GF-D8 (cell line): ENCODE measurements around the gene CD55.

Experiments
- DNase-seq: peaks from one replicate; lab custom pipeline; 2025; lab: John Stamatoyannopoulos, UW

Gene CD55

GRCh38 chr1:207362962-207363860, 41.7 kb downstream of the CD55 start:
- DNase-seq, result peak; percentile 29

GRCh38 chr1:207363871-207364270, 42.4 kb downstream of the CD55 start:
- DNase-seq, result no peak

DNA sequence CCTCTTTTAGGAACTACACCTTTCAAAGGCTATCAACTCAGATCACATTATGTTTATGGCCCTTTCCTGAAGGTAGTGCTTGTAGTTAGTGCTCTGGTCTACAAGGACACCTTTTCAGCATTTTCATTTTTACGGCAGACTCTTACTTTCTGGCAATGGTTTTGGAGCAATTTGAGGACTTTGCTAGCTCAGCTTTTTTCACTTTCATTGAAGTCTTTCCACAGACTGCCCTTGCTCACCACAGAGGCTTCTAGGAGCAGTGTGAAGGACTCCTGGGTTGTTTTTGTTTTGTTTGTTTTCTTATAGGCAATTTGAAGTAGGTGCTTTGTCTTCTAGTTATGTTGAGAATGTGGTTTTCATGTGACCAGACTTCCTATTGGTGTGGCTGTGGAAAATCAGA, 43.1 kb downstream of the CD55 start:
- no peak for DNase-seq

DNA sequence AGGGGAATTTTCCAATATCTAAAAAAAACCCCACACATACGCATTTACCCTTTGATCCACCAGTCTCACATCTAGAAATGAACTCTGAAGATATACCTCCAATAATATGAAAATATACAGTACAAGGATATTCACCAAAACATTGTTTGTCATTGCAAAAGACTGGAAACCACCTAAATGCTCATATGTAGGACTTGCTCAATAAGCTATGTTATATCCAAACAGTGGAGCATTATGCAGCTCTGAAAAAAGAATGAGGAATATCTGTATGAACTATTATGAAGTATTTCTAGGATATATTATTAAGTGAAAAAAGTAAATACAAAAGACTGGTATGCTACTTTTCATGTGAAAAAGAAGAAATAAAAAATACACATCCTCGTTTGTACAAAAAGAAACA, 43.6 kb downstream of the CD55 start:
- DNase-seq, result no peak

DNA sequence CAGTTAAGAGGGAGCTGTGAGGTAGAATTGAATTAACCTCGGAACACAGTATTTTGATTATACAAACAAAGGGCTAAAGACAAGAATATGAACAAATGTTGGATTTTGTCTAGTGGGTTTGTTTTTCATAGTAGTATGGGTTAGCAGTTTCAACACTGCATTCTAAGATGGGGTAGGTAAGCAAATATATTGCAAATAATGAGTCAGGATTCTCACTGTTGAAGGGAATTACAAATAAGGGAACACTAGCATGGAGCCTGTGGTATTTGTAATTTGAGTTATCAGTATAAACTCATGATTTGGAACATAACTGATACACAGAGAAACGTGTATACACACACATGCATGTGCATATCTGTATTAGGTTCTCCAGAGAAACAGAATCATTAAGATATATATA, 44.5 kb downstream of the CD55 start:
- no peak for DNase-seq

DNA sequence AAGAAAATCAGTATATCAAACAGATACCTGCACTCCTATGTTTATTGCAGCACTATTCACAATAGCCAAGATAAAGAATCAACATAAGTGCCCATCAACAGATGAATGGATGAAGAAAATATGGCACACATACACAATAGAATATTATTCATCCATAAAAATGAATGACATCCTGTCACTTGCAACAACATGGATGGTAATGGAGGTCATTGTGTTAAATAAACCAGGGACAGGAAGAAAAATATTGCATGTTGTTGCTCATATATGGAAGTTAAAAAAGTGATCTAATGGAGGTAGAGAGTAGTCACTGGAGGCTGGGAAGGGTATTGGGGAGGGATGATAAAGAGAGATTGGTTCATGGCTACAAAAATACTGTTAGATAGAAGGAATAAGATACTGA, 67.2 kb downstream of the CD55 start:
- DNase-seq, result no peak

GRCh38 chr1:207389728-207390464, 68.4 kb downstream of the CD55 start:
- no peak for DNase-seq

DNA sequence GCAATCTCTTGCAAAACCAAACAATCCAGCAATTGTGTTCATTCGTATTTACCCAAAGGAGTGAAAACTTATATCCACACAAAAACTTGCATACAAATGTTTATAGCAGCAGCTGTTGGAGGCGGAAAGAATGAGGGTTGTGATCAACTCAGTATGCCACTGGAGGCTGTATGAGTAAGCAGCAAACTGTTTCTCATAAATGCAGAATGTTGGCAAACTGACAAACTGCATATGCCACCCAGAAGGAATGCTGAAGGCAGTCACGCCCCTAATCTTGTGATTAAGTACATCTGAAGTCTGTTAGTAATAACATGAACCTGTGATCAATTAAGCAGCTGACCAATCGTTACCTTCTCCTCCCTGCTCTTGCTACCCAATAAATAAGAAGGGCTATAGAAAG, 72.1 kb downstream of the CD55 start:
- no peak for DNase-seq

DNA sequence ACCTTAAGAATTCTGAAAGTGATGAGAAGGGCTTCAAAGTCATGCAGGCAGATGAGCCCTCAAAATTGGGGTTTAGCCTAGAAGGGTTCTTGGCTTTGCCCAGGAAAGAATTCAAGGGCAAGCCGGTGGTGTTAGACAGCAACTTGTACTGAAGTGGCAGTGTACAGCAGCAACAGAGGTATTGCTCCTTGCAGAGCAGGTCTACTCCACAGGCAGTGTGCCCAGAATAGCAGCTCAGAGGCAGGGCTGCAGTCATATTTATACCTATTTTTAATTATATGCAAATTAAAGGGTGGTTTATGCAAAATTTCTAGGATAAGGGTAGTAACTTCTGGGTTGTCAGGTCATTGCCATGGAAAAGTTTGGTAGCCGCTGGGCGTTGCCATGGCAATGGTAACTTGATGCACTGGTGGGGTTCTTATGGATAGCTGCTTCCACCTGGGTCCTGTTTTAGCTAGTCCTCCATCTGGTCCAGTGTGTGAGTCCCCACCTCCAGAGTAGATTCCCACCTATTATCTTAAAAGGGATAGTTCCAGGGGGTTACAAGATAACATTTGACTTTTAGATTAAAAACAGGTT, 74.8 kb downstream of the CD55 start:
- DNase-seq, result no peak

GRCh38 chr1:207397525-207397926, 76.0 kb downstream of the CD55 start:
- DNase-seq, result no peak

GRCh38 chr1:207398986-207399385, 77.5 kb downstream of the CD55 start:
- no peak for DNase-seq

DNA sequence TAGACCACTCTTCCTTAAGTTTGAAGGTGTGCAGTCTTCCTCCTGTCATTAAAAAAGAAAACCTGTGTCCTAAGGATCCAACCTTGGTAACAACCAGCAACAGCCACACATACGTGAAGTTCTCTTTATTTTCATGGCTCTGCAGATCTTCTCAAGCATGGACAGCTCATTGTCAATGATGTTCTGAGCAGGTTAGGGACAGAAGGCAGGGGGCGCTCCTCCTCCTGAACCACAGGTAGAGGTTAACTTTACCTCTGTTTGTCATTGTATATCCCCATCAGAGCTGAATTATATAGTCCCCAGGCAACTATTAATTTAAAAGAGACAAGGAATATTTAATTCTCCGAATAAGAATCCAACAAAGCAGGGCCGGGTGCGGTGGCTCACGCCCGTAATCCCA, 80.1 kb downstream of the CD55 start:
- DNase-seq, result no peak

DNA sequence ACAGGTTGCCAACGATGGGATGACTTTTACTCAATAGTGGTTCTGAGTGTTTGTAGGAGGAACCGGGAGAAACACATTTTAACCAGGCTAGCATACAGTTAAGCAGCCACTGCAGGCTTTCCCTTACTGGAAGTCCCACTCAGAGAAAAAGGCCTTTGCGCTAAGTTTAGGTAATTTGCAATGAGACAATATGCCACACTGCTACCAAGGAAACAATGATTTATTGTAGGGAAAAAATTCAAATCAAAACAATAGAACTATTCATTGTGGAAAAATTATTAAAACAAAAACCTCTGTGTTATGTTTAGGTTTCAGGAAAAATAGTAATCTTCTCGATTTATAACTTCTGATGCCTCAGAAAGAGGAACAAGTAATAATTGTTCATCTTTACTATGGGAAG, 81.3 kb downstream of the CD55 start:
- DNase-seq, result no peak

DNA sequence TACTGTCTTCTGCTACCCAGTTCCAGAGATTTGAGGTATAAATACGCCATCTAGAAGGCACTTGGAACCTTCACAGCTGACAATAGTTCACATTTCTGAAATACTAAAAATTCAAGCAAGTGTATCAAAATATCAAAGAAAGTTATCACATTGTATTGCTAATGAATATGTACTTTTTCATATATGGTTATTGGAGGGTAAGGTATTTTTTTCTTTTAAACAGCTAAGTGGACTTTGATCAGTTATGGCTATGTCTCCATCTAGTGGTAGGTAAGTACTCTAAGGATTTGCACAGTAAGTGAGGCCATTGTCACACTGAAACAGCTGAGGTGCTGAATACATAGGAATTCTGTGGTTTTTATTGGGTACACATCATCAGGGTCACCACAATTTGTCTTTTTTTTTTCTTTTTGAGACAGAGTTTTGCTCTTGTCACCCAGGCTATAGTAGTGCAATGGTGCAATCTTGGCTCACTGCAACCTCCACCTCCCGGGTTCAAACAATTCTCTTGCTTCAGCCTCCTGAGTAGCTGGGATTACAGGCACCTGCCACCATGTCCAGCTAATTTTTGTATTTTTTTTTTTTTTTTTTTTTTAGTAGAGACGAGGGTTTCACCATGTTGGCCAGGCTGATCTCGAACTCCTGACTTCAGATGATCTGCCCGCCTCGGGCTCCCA, 83.5 kb downstream of the CD55 start:
- DNase-seq, result peak; percentile 35

DNA sequence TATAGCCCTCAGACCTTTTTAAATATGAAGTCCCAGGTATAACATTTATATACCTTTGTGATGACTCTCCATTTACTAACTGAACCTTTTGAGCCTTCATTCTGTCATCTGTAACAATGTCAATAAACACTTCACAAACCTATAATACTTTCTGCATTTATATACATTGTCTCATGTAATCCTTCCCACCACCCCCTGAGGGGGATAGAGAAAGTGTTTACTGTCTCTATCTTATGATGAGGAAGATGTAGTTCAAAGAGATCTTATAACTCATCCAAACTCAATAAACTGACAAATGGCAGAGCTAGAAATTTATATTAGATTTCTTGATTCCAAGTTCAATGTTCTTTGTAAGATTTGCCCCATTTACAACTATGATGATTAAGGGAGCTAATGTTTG, 84.3 kb downstream of the CD55 start:
- no peak for DNase-seq

- no peak for DNase-seq
Observed at GRCh38 chr1:207407655-207408260, 86.3 kb downstream of the CD55 start.
